HG03354 (cell line): ENCODE data around the gene CBY2.

Source experiments
- ATAC-seq: cut with Tn5 transposase; IDR thresholded peaks from one replicate; pipeline ENCODE4 v1.9.1; 2021; ENCODE audit warnings: mild to moderate bottlenecking; ENCODE audit not compliant: unreplicated experiment, poor library complexity, severe bottlenecking

CBY2 gene

GRCh38 chr13:45696610-45697226 lies 5.4 kb upstream of the CBY2 start:
- ATAC-seq = peak; percentile 48

- peak; percentile 71 for ATAC-seq
These were observed 884 bp upstream of the CBY2 start for GRCh38 chr13:45700971-45701900.

- no peak for ATAC-seq
These were observed 810 bp downstream of the CBY2 start for GRCh38 chr13:45702869-45703391.

- ATAC-seq = no peak
These were observed 2.2 kb downstream of the CBY2 start for GRCh38 chr13:45704211-45704739.

GRCh38 chr13:45704854-45705695 lies 3.0 kb downstream of the CBY2 start:
- no peak for ATAC-seq

- peak; percentile 48 for ATAC-seq
These were observed 3.8 kb downstream of the CBY2 start for GRCh38 chr13:45705918-45706317.

- no peak for ATAC-seq
These were observed 5.5 kb downstream of the CBY2 start for GRCh38 chr13:45707516-45708100.

GRCh38 chr13:45711951-45712350 lies 9.8 kb downstream of the CBY2 start:
- no peak for ATAC-seq

GRCh38 chr13:45713106-45713690 lies 11.1 kb downstream of the CBY2 start:
- no peak for ATAC-seq

GRCh38 chr13:45713721-45714120 lies 11.6 kb downstream of the CBY2 start:
- ATAC-seq = no peak

GRCh38 chr13:45714170-45714569 lies 12.1 kb downstream of the CBY2 start:
- no peak for ATAC-seq

- no peak for ATAC-seq
These were observed 13.2 kb downstream of the CBY2 start for GRCh38 chr13:45715351-45715750.

- no peak for ATAC-seq
These were observed 15.2 kb downstream of the CBY2 start for GRCh38 chr13:45717349-45717748.

GRCh38 chr13:45718063-45718462 lies 15.9 kb downstream of the CBY2 start:
- ATAC-seq = peak; percentile 66

- ATAC-seq = no peak
These were observed 16.9 kb downstream of the CBY2 start for GRCh38 chr13:45718992-45719391.

GRCh38 chr13:45721203-45721731 lies 19.1 kb downstream of the CBY2 start:
- no peak for ATAC-seq

GRCh38 chr13:45723798-45724197 lies 21.7 kb downstream of the CBY2 start:
- ATAC-seq = no peak

GRCh38 chr13:45728759-45729158 lies 26.6 kb downstream of the CBY2 start:
- no peak for ATAC-seq

- no peak for ATAC-seq
These were observed 29.3 kb downstream of the CBY2 start for GRCh38 chr13:45731455-45731854.
